HG03520 (cell line): ENCODE measurements around the gene C1QTNF12.
"Not testable (repeated sequence)": the region's sequence is repeated elsewhere in the genome, so short reads cannot be mapped to it uniquely, and the experiment has no call there.

Experiments used
- ATAC-seq: cut with Tn5 transposase; IDR thresholded peaks from one replicate; pipeline ENCODE4 v1.9.1; 2021; ENCODE audit warnings: mild to moderate bottlenecking, moderate library complexity; ENCODE audit not compliant: unreplicated experiment

C1QTNF12 gene

GRCh38 chr1:1200876-1201810 lies 45.4 kb downstream of the C1QTNF12 start:
- ATAC-seq: no peak

GRCh38 chr1:1199961-1200875 lies 46.3 kb downstream of the C1QTNF12 start:
- ATAC-seq: no peak

GRCh38 chr1:1199141-1199960 lies 47.2 kb downstream of the C1QTNF12 start:
- no peak for ATAC-seq

- no peak for ATAC-seq
These were observed 47.9 kb downstream of the C1QTNF12 start for GRCh38 chr1:1198423-1199140.

- ATAC-seq: no peak
These were observed 48.7 kb downstream of the C1QTNF12 start for GRCh38 chr1:1197551-1198422.

GRCh38 chr1:1197188-1197500 lies 49.4 kb downstream of the C1QTNF12 start:
- no peak for ATAC-seq

- ATAC-seq: no peak
These were observed 49.9 kb downstream of the C1QTNF12 start for GRCh38 chr1:1196431-1197187.

- not testable (repeated sequence) for ATAC-seq
These were observed 50.8 kb downstream of the C1QTNF12 start for GRCh38 chr1:1195726-1196125.

- ATAC-seq: no peak
These were observed 51.8 kb downstream of the C1QTNF12 start for GRCh38 chr1:1194723-1195122.
